Smooth muscle cell (in vitro differentiated cells): ENCODE data around the gene DHX29. TPM values are rescaled to one million over a fixed set of nuclear protein-coding genes. Genes with fewer than 3 reads are reported as not detected.
"Not testable (repeated sequence)": the region's sequence is repeated elsewhere in the genome, so short reads cannot be mapped to it uniquely, and the experiment has no call there.

ENCODE experiments used
- DNase-seq: peaks from one replicate; lab custom pipeline; 2025; ENCODE audit not compliant: unreplicated experiment; lab: John Stamatoyannopoulos, UW
- H2AFZ ChIP-seq: fragments of 200-600 bp; sonication (generic); 2 replicates; pipeline ENCODE4 v1.6.0; 2016; ENCODE audit warnings: antibody characterized with exemption, low read depth, mild to moderate bottlenecking
- H3F3A ChIP-seq: fragments of 200-600 bp; sonication (generic); 2 replicates; pipeline ENCODE4 v1.6.0; 2017; ENCODE audit warnings: antibody characterized with exemption, low read depth
- H3K27ac ChIP-seq: fragments of 200-600 bp; sonication (generic); 2 replicates; pipeline ENCODE4 v1.5.1; 2016; ENCODE audit warnings: low read depth, mild to moderate bottlenecking
- H3K27me3 ChIP-seq: fragments of 200-600 bp; sonication (generic); 2 replicates; pipeline ENCODE4 v1.6.1; 2016; ENCODE audit warnings: low read depth, mild to moderate bottlenecking
- H3K36me3 ChIP-seq: fragments of 200-600 bp; sonication (generic); 2 replicates; pipeline ENCODE4 v1.5.1; 2016; ENCODE audit warnings: low read depth
- H3K4me1 ChIP-seq: fragments of 200-600 bp; sonication (generic); 2 replicates; pipeline ENCODE4 v1.5.1; 2016; ENCODE audit warnings: low read depth
- H3K4me2 ChIP-seq: fragments of 200-600 bp; sonication (generic); 2 replicates; pipeline ENCODE4 v1.6.0; 2016; ENCODE audit warnings: mild to moderate bottlenecking
- H3K4me3 ChIP-seq: fragments of 200-600 bp; sonication (generic); 2 replicates; pipeline ENCODE4 v1.5.1; 2016; ENCODE audit warnings: mild to moderate bottlenecking
- H3K79me2 ChIP-seq: fragments of 200-600 bp; sonication (generic); 2 replicates; pipeline ENCODE4 v1.6.0; 2016; ENCODE audit warnings: low read depth, mild to moderate bottlenecking
- H3K9ac ChIP-seq: fragments of 200-600 bp; sonication (generic); 2 replicates; pipeline ENCODE4 v1.6.0; 2016; ENCODE audit warnings: low read depth
- H3K9me3 ChIP-seq: fragments of 200-600 bp; sonication (generic); replicated peaks from 2 replicates; pipeline ENCODE4 v1.5.1; 2016; ENCODE audit warnings: low read depth
- H4K20me1 ChIP-seq: fragments of 200-600 bp; sonication (generic); 2 replicates; pipeline ENCODE4 v1.6.0; 2016; ENCODE audit warnings: low read depth
- CTCF ChIP-seq: fragments of 200-600 bp; sonication (generic); IDR thresholded peaks from 2 replicates; pipeline ENCODE4 v1.5.1; 2017; ENCODE audit warnings: borderline replicate concordance, mild to moderate bottlenecking, antibody characterized with exemption; ENCODE audit not compliant: insufficient read depth, poor library complexity, severe bottlenecking
- WGBS: methylation state at CpG from one replicate; pipeline ENCODE4 v1.1.7; 2016; ENCODE audit warnings: low lambda C conversion rate; 5-methylcytosine and 5-hydroxymethylcytosine counted together
- polyA plus RNA-seq: library from polyadenylated mRNA; unstranded; fragments of >200 nt; fragmentation: Nextera tagmentation; extraction: Ambion mirVana; gene quantifications from 2 replicates; pipeline ENCODE4 v1.2.1, GENCODE V29; 2016
- total RNA-seq: library from RNA; depleted of rRNA; stranded (reverse); fragments of >200 nt; gene quantifications from 2 replicates; pipeline ENCODE4 v1.2.3, GENCODE V29; 2014

DHX29 gene
- total and polyA plus RNA-seq, 2 experiments from 2014 or later: 27.1 to 40.7 TPM

- Histone ChIP-seq H3K4me2 (no peak overlapping the region), H3K4me1 (no peaks in the 10 kb centered on the region), H3K9ac (no peak overlapping the region), H3K27ac (no peak overlapping the region), H3K9me3 (no peaks in the 10 kb centered on the region), H3K36me3 (peaks cover 14% of the 10 kb centered on the region), H3F3A (peaks cover 3% of the 10 kb centered on the region), H4K20me1 (peaks cover 38% of the 10 kb centered on the region), H2AFZ (no peak overlapping the region), H3K27me3 (no peaks in the 10 kb centered on the region), H3K79me2 (peaks cover 44% of the 10 kb centered on the region), H3K4me3 (no peak overlapping the region)
- 100% methylated on average over 1 of the region's 1 CpG for WGBS
- no peak for DNase-seq
- peak; percentile 60 for TF ChIP-seq CTCF
Measured at GRCh38 chr5:55324815-55325418, 17.4 kb upstream of the DHX29 start.

DNA sequence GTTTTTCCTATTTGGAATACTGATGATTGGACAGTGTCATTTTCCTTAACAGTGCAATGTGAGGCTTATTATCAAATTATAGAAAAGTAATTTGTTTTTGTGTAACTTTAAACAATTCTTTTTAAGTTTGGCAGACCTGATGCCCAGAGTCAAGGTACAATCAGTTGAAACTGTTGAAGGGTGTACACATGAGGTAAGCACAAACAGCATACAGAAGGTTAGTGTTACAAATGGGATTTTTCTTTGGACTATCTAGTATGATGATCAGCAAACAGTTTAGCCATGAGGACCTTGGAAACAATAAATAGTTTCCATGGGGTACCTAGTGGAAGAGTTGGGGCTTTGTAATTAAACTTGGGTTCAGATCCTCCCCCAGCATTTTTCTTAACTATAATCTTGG, 16.5 kb upstream of the DHX29 start:
- Histone ChIP-seq H3K27me3 (no peaks in the 10 kb centered on the region), H3F3A (peaks cover 3% of the 10 kb centered on the region), H3K4me2 (no peak overlapping the region), H3K4me1 (no peaks in the 10 kb centered on the region), H4K20me1 (peaks cover 44% of the 10 kb centered on the region), H3K79me2 (peaks cover 53% of the 10 kb centered on the region), H2AFZ (no peak overlapping the region), H3K9ac (no peak overlapping the region), H3K27ac (no peak overlapping the region), H3K9me3 (no peaks in the 10 kb centered on the region), H3K4me3 (no peak overlapping the region), H3K36me3 (peaks cover 14% of the 10 kb centered on the region)
- no peak for DNase-seq
- no peak for TF ChIP-seq CTCF

GRCh38 chr5:55320571-55320970, 13.1 kb upstream of the DHX29 start:
- 95% methylated on average over 4 of the region's 4 CpGs for WGBS
- Histone ChIP-seq H4K20me1 (peaks cover 43% of the 10 kb centered on the region), H3F3A (peaks cover 3% of the 10 kb centered on the region), H3K27me3 (no peaks in the 10 kb centered on the region), H3K9me3 (no peaks in the 10 kb centered on the region), H3K4me2 (no peak overlapping the region), H3K36me3 (peaks cover 3% of the 10 kb centered on the region), H3K9ac (no peak overlapping the region), H3K4me1 (no peaks in the 10 kb centered on the region), H3K27ac (no peak overlapping the region), H3K79me2 (peaks cover 69% of the 10 kb centered on the region), H3K4me3 (no peak overlapping the region), H2AFZ (no peak overlapping the region)
- DNase-seq: no peak
- no peak for TF ChIP-seq CTCF

- Histone ChIP-seq H3K36me3 (peaks cover 3% of the 10 kb centered on the region), H3K9me3 (no peaks in the 10 kb centered on the region), H4K20me1 (peaks cover 50% of the 10 kb centered on the region), H3K4me3 (no peak overlapping the region), H3K4me1 (no peaks in the 10 kb centered on the region), H3F3A (peaks cover 3% of the 10 kb centered on the region), H3K27ac (no peak overlapping the region), H3K9ac (no peak overlapping the region), H3K27me3 (no peaks in the 10 kb centered on the region), H3K79me2 (peaks cover 80% of the 10 kb centered on the region), H3K4me2 (no peak overlapping the region), H2AFZ (no peak overlapping the region)
- TF ChIP-seq CTCF: no peak
- 65% methylated on average over 1 of the region's 1 CpG for WGBS
- DNase-seq: no peak
Measured at GRCh38 chr5:55319491-55319890, 12.0 kb upstream of the DHX29 start.

DNA sequence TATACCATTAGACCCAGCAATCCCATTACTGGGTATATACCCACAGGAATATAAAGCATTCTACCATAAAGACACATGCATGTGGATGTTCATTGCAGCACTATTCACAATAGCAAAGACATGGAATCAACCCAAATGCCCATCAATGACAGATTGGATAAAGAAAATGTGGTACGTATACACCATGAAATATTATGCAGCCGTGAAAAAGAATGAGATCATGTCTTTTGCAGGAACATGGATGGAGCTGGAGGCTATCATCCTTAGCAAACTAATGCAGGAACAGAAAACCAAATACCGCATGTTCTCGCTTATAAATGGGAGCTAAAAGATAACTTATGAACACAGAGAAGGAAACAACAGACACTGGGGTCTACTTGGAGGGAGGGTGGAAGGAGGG, 10.7 kb upstream of the DHX29 start:
- WGBS: 97% methylated on average over 4 of the region's 4 CpGs
- not testable (repeated sequence) for H3K27me3 ChIP-seq, DNase-seq, H3K4me2 ChIP-seq, H3K9me3 ChIP-seq, H3K4me3 ChIP-seq, H3K27ac ChIP-seq, H3K36me3 ChIP-seq, H3K9ac ChIP-seq, H3K4me1 ChIP-seq, H2AFZ ChIP-seq, H3F3A ChIP-seq
- Histone ChIP-seq H3K79me2 (peaks cover 92% of the 10 kb centered on the region), H4K20me1 (peaks cover 56% of the 10 kb centered on the region)
